Sciatic nerve (tissue), 2 donors: Measurements from ENCODE around the gene LMNB1. TPM values are rescaled to one million over a fixed set of nuclear protein-coding genes. Genes with fewer than 3 reads are reported as not detected.

Experiments
- ATAC-seq: fragments of 200-7000 bp; cut with Tn5 transposase; one replicate; pipeline ENCODE4 v1.9.1; 2020; ENCODE audit warnings: mild to moderate bottlenecking, moderate library complexity
- DNase-seq: peaks from one replicate; pipeline ENCODE4 v3.0.0-alpha.2; 2020; ENCODE audit warnings: low spot score
- intact Hi-C: fragments of 100-400 bp; cut with DNase I; formaldehyde crosslinking; loops from one replicate; pipeline ENCODE4 v1.14.2; 2022
- total RNA-seq: library from RNA; stranded (reverse); fragmentation: NEBNext Ultra II Directional; extraction: Animal tissue kit (Norgen Biotek cat#: 25700); gene quantifications from one replicate; pipeline ENCODE4 v1.2.1, GENCODE V29; 2021
- donor health status: DM: no; HTN: no; CAD: no.
- donor health status: DM: no; HTN: no; CAD: no.

LMNB1 gene
- total RNA-seq, 1 donor from 2014 or later, result 9.2 TPM

DNA sequence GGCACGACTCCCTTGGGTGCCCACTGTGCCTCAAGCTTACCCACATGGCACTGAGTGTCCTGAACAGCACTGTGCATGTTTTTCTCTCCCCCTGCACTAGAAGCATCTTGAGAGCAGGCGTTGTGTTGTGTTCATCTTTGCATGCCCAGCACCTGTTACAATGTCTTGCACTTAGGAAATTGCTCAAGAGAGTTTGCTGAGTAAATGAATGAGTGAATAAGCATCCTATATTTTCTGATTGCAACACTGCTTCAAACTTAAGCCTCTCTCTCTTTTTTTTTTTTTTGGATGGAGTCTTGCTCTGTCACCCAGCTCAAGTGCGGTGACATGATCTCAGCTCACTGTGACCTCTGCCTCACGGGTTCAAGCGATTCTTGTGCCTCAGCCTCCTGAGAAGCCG, 94.5 kb downstream of the LMNB1 start:
- DNase-seq, result no peak
- intact Hi-C loops, result no loop called here
- no peak for ATAC-seq

DNA sequence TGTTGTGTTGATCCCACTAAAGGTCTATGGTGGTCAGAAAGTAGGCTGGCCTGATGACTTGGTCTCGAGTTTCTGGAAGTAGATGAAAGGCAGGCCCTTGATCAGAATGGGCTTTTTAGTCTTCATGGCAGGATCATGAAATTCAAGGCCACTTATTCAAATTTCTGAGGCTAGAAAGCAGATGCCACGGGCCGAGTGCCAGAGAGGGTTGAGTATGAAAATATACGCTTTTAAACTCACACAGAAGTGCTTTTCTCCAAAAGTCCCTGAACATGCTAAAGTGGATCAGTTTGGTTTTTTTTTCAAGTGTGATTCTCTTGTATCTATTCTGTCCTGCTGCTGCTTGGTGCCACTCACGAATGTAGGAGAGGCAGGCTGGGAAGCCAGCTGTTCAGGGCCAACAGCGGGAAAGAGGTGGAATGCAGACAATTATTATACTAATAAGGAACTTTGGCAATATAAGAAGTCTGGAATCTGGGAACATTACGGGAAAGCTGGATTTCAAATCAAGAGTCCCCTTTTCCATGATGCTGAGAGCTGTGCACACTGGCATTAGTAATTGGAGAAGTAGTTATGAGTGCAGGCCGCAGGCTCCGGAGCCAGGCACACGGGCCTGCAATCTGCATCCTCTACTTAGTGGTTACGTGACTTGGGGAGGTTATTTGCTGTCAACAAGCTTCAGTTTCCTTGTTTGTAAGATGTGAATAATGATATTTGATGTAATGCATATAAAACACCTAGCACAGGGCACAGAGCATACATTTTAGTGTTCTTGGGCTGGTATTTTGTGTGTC, 95.8 kb downstream of the LMNB1 start:
- intact Hi-C loops, result no loop called here
- no peak for DNase-seq
- no peak for ATAC-seq

DNA sequence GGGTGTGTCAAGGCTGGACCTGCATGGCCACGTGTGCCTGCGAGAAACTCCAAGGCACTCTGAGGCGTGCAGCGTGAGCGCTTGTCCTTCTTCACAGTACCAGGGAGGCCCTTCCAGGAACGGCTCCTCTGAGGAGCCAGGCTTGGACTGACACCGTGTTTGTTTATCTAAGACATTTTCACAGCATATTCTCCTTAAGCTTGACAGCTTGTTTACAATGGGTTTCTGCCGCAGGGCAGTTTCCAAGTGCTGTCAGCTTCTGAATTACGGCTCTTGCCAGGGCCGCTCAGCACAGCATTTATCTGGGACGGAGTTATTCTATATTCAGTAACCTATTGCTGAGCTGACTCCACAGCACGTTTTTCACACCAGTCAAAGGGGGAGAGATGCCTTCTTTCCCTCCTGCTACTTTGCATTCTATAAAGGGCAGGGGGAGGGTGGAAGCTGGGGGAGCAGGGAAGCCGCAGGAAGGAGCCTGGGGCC, 98.4 kb downstream of the LMNB1 start:
- DNase-seq (no peak), ATAC-seq (no peak)
- intact Hi-C loops, result no loop called here

- intact Hi-C loops, result no loop called here
- no peak for DNase-seq
- no peak for ATAC-seq
Measured at GRCh38 chr5:126877602-126878001, 100.7 kb downstream of the LMNB1 start.

GRCh38 chr5:126878085-126878484, 101.1 kb downstream of the LMNB1 start:
- DNase-seq (no peak), ATAC-seq (no peak)
- intact Hi-C loops, result no loop called here

- no peak for DNase-seq
- ATAC-seq, result no peak
- intact Hi-C loops, result no loop called here
Measured at GRCh38 chr5:126878634-126879033, 101.7 kb downstream of the LMNB1 start.

DNA sequence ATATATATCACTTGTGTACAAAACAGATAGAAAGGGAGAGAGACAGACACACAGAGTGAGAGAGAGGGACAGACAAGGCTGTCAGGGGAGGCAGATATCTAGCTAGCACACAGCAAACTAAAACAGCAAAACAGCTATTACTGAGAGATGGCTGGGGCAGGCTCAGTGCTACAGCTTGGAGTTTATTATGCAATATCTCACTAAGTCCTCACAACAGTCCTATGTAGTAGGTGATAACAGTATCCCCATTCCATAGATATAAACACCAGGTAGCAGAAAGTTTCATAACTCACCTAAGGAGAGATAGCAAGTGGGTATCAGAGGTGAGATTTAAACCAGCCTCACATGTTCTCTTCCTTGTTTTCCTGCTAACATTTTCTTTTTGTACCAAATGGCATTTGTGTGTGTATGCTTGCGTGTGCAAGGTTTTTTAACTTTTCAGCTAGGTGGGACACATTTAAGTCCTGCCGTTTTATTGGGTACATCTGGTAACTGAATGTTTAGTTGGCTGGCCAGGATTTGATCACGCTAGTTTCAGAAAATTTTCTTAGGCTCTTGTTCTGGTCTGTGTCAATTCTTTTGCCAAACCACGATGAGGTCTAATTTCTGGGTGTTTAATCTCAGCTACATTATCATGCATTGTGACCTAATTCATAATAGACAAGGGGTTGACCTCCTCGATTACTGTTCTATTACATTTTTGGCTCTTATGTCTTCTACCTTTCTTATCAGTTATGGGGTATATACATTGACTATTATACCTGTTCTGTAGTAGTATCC, 105.1 kb downstream of the LMNB1 start:
- no peak for ATAC-seq
- intact Hi-C loops, result no loop called here
- no peak for DNase-seq

GRCh38 chr5:126883564-126884245, 106.8 kb downstream of the LMNB1 start:
- ATAC-seq, result no peak

GRCh38 chr5:126884269-126884819, 107.4 kb downstream of the LMNB1 start:
- DNase-seq (no peak), ATAC-seq (peak; percentile 36)
- intact Hi-C loops, result no loop called here

More at GRCh38 chr5:126883564-126884245, 106.8 kb downstream of the LMNB1 start:
- no peak for DNase-seq
- intact Hi-C loops, result no loop called here

Other genes starting within 250 kb of the LMNB1 start
- gene ALDH7A1, start 181.9 kb upstream of the LMNB1 start, total RNA-seq, result 63.0 TPM
- gene PHAX, start 176.2 kb upstream of the LMNB1 start, total RNA-seq, result 42.5 TPM